Endothelial cell of umbilical vein (primary cell): ENCODE measurements around the gene SPTSSA.

ENCODE experiments used
- CTCF ChIP-seq, 2 donors: IDR thresholded peaks; 1 replicate in 1 of 2; 2 replicates in 1 of 2; pipeline ENCODE4 v1.5.1; 2011; ENCODE audit warnings: low read length in 2 of 2, mild to moderate bottlenecking in 2 of 2, moderate library complexity in 2 of 2, control low read depth in 1 of 2, inconsistent platforms in 1 of 2, low read depth in 1 of 2; ENCODE audit not compliant: insufficient read depth in 1 of 2; ENCODE audit errors: extremely low read depth in 1 of 2
- POLR2A ChIP-seq: IDR thresholded peaks from 2 replicates; pipeline ENCODE4 v1.6.1; 2012; ENCODE audit warnings: low read depth, mild to moderate bottlenecking, control low read depth, low read length

GRCh38 chr14:34482463-34482862, 20.4 kb upstream of the SPTSSA start:
- TF ChIP-seq CTCF (IDR thresholded peaks at IDR 0.05; ENCODE audit: extremely low read depth in 1 of 2, insufficient read depth in 1 of 2, low read depth in 1 of 2, low read length in 2 of 2) (no peak), POLR2A (no peak)
